LHCN-M2 (cell line): ENCODE results near the gene SESN3. TPM values are rescaled to one million over a fixed set of nuclear protein-coding genes. Genes with fewer than 3 reads are reported as not detected.

Experiments used
- DNase-seq: peaks from one replicate; pipeline ENCODE4 v3.0.0-alpha.2; 2012; ENCODE audit warnings: low read depth
- total RNA-seq: library from RNA; depleted of rRNA; stranded (reverse); fragments of >200 nt; gene quantifications from 2 replicates; pipeline ENCODE4 v1.2.3, GENCODE V29; 2014; rRNA removed

The SESN3 gene
- total RNA-seq, 1 experiment from 2014 or later = 1.4 TPM

GRCh38 chr11:95128602-95129001 is 102.4 kb downstream of the SESN3 start:
- DNase-seq = no peak

- no peak for DNase-seq
These were observed 107.4 kb downstream of the SESN3 start for GRCh38 chr11:95123556-95123955.

GRCh38 chr11:95121698-95122097 is 109.3 kb downstream of the SESN3 start:
- DNase-seq = no peak

- DNase-seq = peak; percentile 21
These were observed 111.5 kb downstream of the SESN3 start for GRCh38 chr11:95119361-95120060.

- no peak for DNase-seq
These were observed 115.4 kb downstream of the SESN3 start for GRCh38 chr11:95115597-95115996.

Other genes with a start within 250 kb of the SESN3 start
- not detected in 2 replicates for gene KDM4E, start 205.9 kb downstream of the SESN3 start, total RNA-seq
- gene KDM4F, start 181.8 kb downstream of the SESN3 start, total RNA-seq = not detected in 2 replicates
- 16.2 and 17.0 TPM in 2 replicates for gene SRSF8, start 164.3 kb downstream of the SESN3 start, total RNA-seq
- 26.8 and 30.0 TPM in 2 replicates for gene ENDOD1, start 141.4 kb downstream of the SESN3 start, total RNA-seq